Urinary bladder (tissue), 2 donors: ENCODE measurements around the gene VPS50. TPM values are rescaled to one million over a fixed set of nuclear protein-coding genes. Genes with fewer than 3 reads are reported as not detected.

ENCODE experiments used
- polyA plus RNA-seq: library from polyadenylated mRNA; stranded (reverse); fragments of 200-250 nt; gene quantifications from one replicate; pipeline ENCODE4 v1.2.3, GENCODE V29; 2013
- total RNA-seq: library from RNA; depleted of rRNA; stranded (reverse); fragments of >200 nt; gene quantifications from one replicate; pipeline ENCODE4 v1.2.3, GENCODE V29; 2014
- donor health status: healthy.

VPS50 gene
- total and polyA plus RNA-seq, 2 donors, result 11.6 to 105 TPM

Other genes starting within 250 kb of the VPS50 start
- 29.0 TPM for gene SAMD9, start 114.4 kb upstream of the VPS50 start, total RNA-seq
- gene SAMD9, start 114.4 kb upstream of the VPS50 start, polyA plus RNA-seq, result 2.3 TPM
- gene SAMD9L, start 84.0 kb upstream of the VPS50 start, total RNA-seq, result 25.5 TPM
- 5.0 TPM for gene SAMD9L, start 84.0 kb upstream of the VPS50 start, polyA plus RNA-seq
- 0.42 TPM for gene HEPACAM2, start 5.9 kb upstream of the VPS50 start, total RNA-seq
- 0.04 TPM for gene HEPACAM2, start 5.9 kb upstream of the VPS50 start, polyA plus RNA-seq